Ovary (tissue), 3 donors: ENCODE measurements around the gene MYEF2.

Experiments used
- EP300 ChIP-seq: sonication (generic); formaldehyde crosslinking; IDR thresholded peaks from one replicate; pipeline ENCODE4 v1.6.1; 2017; ENCODE audit warnings: antibody characterized with exemption
- POLR2A ChIP-seq: fragments of 450-650 bp; IDR thresholded peaks from one replicate; pipeline ENCODE4 v1.6.1; 2017; ENCODE audit warnings: antibody characterized with exemption, mild to moderate bottlenecking, moderate library complexity
- TF ChIP-seq, protein P1 (sequence below), 3 donors: fragments of 450-650 bp in 2 of 3; fragments of 200-600 bp in 1 of 3; IDR thresholded peaks; one replicate each; pipeline versions ENCODE4 v1.5.1 to v1.8.0; 2016 to 2022; ENCODE audit warnings: antibody characterized with exemption in 3 of 3, mild to moderate bottlenecking in 1 of 3
- donor health status: DM: no; HTN: no; CAD: no.

DNA sequence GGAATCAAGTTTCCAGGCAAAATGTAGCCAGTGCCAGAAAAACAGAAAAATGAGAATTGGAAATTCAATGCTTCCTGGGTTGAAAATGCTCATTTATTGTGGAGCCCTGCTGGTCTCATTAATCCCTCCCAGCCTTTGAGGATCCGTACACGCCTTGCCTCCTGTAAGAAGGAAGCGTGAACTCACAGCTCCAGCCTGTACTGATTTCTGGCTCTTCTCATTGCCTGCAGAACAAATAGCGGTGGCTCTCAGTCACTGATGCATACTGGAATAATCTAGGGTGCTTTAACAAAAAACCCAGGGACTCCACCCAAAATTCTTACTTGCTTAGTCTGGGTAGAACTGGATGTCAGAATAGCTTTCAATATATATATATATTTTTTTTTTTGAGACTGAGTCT is 86.6 kb downstream of the MYEF2 start:
- TF ChIP-seq, protein P1, sequence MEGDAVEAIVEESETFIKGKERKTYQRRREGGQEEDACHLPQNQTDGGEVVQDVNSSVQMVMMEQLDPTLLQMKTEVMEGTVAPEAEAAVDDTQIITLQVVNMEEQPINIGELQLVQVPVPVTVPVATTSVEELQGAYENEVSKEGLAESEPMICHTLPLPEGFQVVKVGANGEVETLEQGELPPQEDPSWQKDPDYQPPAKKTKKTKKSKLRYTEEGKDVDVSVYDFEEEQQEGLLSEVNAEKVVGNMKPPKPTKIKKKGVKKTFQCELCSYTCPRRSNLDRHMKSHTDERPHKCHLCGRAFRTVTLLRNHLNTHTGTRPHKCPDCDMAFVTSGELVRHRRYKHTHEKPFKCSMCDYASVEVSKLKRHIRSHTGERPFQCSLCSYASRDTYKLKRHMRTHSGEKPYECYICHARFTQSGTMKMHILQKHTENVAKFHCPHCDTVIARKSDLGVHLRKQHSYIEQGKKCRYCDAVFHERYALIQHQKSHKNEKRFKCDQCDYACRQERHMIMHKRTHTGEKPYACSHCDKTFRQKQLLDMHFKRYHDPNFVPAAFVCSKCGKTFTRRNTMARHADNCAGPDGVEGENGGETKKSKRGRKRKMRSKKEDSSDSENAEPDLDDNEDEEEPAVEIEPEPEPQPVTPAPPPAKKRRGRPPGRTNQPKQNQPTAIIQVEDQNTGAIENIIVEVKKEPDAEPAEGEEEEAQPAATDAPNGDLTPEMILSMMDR (IDR thresholded peaks at IDR 0.05) = no peak
- TF ChIP-seq POLR2A (no peak), EP300 (no peak)
